ENCODE measurements around the gene NAA60.

GRCh38 chr16:3485821-3486505, 42.5 kb downstream of the NAA60 start:
- TF ChIP-seq CTCF (IDR thresholded peaks at IDR 0.05): no peak
- TF ChIP-seq POLR2AphosphoS5 (IDR thresholded peaks at IDR 0.05; ENCODE audit: insufficient read depth in 1 of 2, low read depth in 1 of 2): no peak
- TF ChIP-seq POLR2A (IDR thresholded peaks at IDR 0.05): no peak

Measured in vagina (tissue), 2 donors.